Erythroblast (primary cell): Measurements from ENCODE around the gene FHIP1A.

Experiments
- GATA1 ChIP-seq: IDR thresholded peaks from 2 replicates; pipeline ENCODE4 v1.6.1; 2011; ENCODE audit warnings: low read depth, mild to moderate bottlenecking, control low read depth, low read length, moderate library complexity
- POLR2A ChIP-seq: IDR thresholded peaks from 2 replicates; pipeline ENCODE4 v1.6.1; 2011; ENCODE audit warnings: mild to moderate bottlenecking, low read length

- TF ChIP-seq POLR2A, result no peak
- TF ChIP-seq GATA1, result no peak
These were observed 8.2 kb downstream of the FHIP1A start for GRCh38 chr4:151417164-151417571.
